ENCODE measurements around the gene DHX40.

- TF ChIP-seq SIN3A (IDR thresholded peaks at IDR 0.05; ENCODE audit: borderline replicate concordance, insufficient read depth, low read depth, low read length) (no peak), POLR2AphosphoS5 (IDR thresholded peaks at IDR 0.05; ENCODE audit: low read depth, low read length) (no peak)
These were observed 61.3 kb downstream of the DHX40 start for GRCh38 chr17:59626756-59627155.
